Neuronal stem cell (in vitro differentiated cells): Measurements from ENCODE around the gene VEGFB.

ENCODE experiments used
- DNase-seq: peaks from one replicate; pipeline ENCODE4 v3.0.0-alpha.2; 2013; ENCODE audit warnings: low spot score
- H2AFZ ChIP-seq: one replicate; pipeline ENCODE4 v1.6.1; 2013; ENCODE audit warnings: mild to moderate bottlenecking, low read length, inconsistent platforms
- H2AK5ac ChIP-seq: 2 replicates; pipeline ENCODE4 v1.6.1; 2013; ENCODE audit warnings: low read depth, mild to moderate bottlenecking, inconsistent platforms, low read length, moderate library complexity, mixed read lengths
- H2BK120ac ChIP-seq: 2 replicates; pipeline ENCODE4 v1.6.1; 2013; ENCODE audit warnings: low read depth, mild to moderate bottlenecking, inconsistent platforms, low read length, moderate library complexity, mixed read lengths
- H2BK12ac ChIP-seq: one replicate; pipeline ENCODE4 v1.6.1; 2013; ENCODE audit warnings: low read length, inconsistent platforms
- H2BK15ac ChIP-seq: 2 replicates; pipeline ENCODE4 v1.6.1; 2013; ENCODE audit warnings: mild to moderate bottlenecking, low read length, inconsistent platforms, mixed read lengths
- H2BK5ac ChIP-seq: one replicate; pipeline ENCODE4 v1.6.1; 2013; ENCODE audit warnings: inconsistent platforms, mild to moderate bottlenecking, low read length, moderate library complexity
- H3K14ac ChIP-seq: one replicate; pipeline ENCODE4 v1.6.1; 2013; ENCODE audit warnings: low read length, inconsistent platforms
- H3K18ac ChIP-seq: 2 replicates; pipeline ENCODE4 v1.6.1; 2013; ENCODE audit warnings: low read length, inconsistent platforms
- H3K23ac ChIP-seq: 2 replicates; pipeline ENCODE4 v1.6.1; 2013; ENCODE audit warnings: low read depth, mild to moderate bottlenecking, mixed read lengths, low read length, inconsistent platforms; ENCODE audit not compliant: poor library complexity
- H3K27ac ChIP-seq: replicated peaks from 3 replicates; pipeline ENCODE4 v1.5.1; 2013; ENCODE audit warnings: low read length, inconsistent platforms
- H3K27me3 ChIP-seq, 3 experiments: 2 replicates each; pipeline ENCODE4 v1.6.1; 2013; ENCODE audit warnings: low read length in 3 of 3, mild to moderate bottlenecking in 2 of 3, inconsistent platforms in 1 of 3, low read depth in 1 of 3, mixed read lengths in 1 of 3, moderate library complexity in 1 of 3; ENCODE audit not compliant: control insufficient read depth in 3 of 3, insufficient read depth in 3 of 3
- H3K36me3 ChIP-seq, 2 donors: replicated peaks in 1 of 2; 2 replicates each; pipeline ENCODE4 v1.6.1; 2013; ENCODE audit warnings: low read length in 2 of 2; ENCODE audit not compliant: control insufficient read depth in 2 of 2, insufficient read depth in 2 of 2
- H3K4ac ChIP-seq: 2 replicates; pipeline ENCODE4 v1.6.1; 2013; ENCODE audit warnings: inconsistent platforms, mild to moderate bottlenecking, low read length, moderate library complexity
- H3K4me1 ChIP-seq, 2 donors: 1 replicate in 1 of 2; 2 replicates in 1 of 2; pipeline ENCODE4 v1.6.1; 2013; ENCODE audit warnings: low read length in 2 of 2, low read depth in 1 of 2; ENCODE audit not compliant: control insufficient read depth in 2 of 2, insufficient read depth in 1 of 2
- H3K4me2 ChIP-seq: one replicate; pipeline ENCODE4 v1.6.1; 2013; ENCODE audit warnings: mild to moderate bottlenecking, low read length, inconsistent platforms; ENCODE audit not compliant: insufficient read depth, poor library complexity, severe bottlenecking
- H3K4me3 ChIP-seq, 2 donors: 2 replicates each; pipeline ENCODE4 v1.5.1; 2013; ENCODE audit warnings: low read length in 2 of 2, mild to moderate bottlenecking in 2 of 2, inconsistent platforms in 1 of 2, moderate library complexity in 1 of 2
- H3K79me1 ChIP-seq: one replicate; pipeline ENCODE4 v1.6.1; 2013; ENCODE audit warnings: low read depth, mild to moderate bottlenecking, inconsistent platforms, low read length, moderate library complexity
- H3K9ac ChIP-seq: one replicate; pipeline ENCODE4 v1.6.1; 2013; ENCODE audit warnings: mild to moderate bottlenecking, low read depth, low read length, inconsistent platforms; ENCODE audit not compliant: poor library complexity
- H3K9me3 ChIP-seq, 2 donors: replicated peaks in 1 of 2; 2 replicates each; pipeline versions ENCODE3 to v1.6.1; 2013; ENCODE audit warnings: low read length in 2 of 2, mild to moderate bottlenecking in 2 of 2, inconsistent platforms in 1 of 2, low read depth in 1 of 2, mixed read lengths in 1 of 2, moderate library complexity in 1 of 2; ENCODE audit not compliant: control insufficient read depth in 2 of 2, insufficient read depth in 1 of 2
- H4K8ac ChIP-seq: one replicate; pipeline ENCODE4 v1.6.1; 2013; ENCODE audit warnings: low read depth, mild to moderate bottlenecking, inconsistent platforms, low read length, moderate library complexity
- H4K91ac ChIP-seq: one replicate; pipeline ENCODE4 v1.6.1; 2013; ENCODE audit warnings: low read length, low read depth, mild to moderate bottlenecking, inconsistent platforms; ENCODE audit not compliant: poor library complexity
- WGBS, 2 donors: extraction: QIAGEN DNeasy Blood & Tissue Kit; methylation state at CpG; one replicate each; pipeline ENCODE4 v1.1.7; 2013; ENCODE audit warnings: missing lambda C conversion rate in 2 of 2, mixed read lengths in 1 of 2; ENCODE audit not compliant: insufficient read length in 2 of 2, insufficient replicate concordance in 1 of 2; ENCODE audit errors: extremely low coverage in 2 of 2; 5-methylcytosine and 5-hydroxymethylcytosine counted together

Gene VEGFB

GRCh38 chr11:64268025-64268892, 33.9 kb downstream of the VEGFB start:
- Histone ChIP-seq H3K18ac (peak overlapping the region; percentile 3), H3K27me3 (no peaks in the 10 kb centered on the region), H3K4me3 (peak overlapping the region; percentile 63 to 86), H3K9ac (peak overlapping the region; percentile 72), H2BK120ac (no peak overlapping the region), H3K23ac (peak overlapping the region; percentile 100), H3K4ac (no peak overlapping the region), H2AK5ac (peak overlapping the region; percentile 53), H2BK15ac (no peak overlapping the region), H2BK12ac (peak overlapping the region; percentile 22), H3K27ac (peak overlapping the region; percentile 96), H4K8ac (no peak overlapping the region), H3K14ac (no peak overlapping the region), H3K4me1 (peaks cover 13 to 19% of the 10 kb centered on the region in 2 donors), H2BK5ac (peak overlapping the region; percentile 48), H3K9me3 (no peaks in the 10 kb centered on the region), H2AFZ (no peak overlapping the region), H4K91ac (no peak overlapping the region), H3K36me3 (peaks cover 17 to 38% of the 10 kb centered on the region in 2 donors), H3K4me2 (peak overlapping the region; percentile 98), H3K79me1 (peaks cover 3% of the 10 kb centered on the region)
- WGBS, 2 donors: no CpG with 5 or more reads among the region's 23 CpGs
- DNase-seq: no peak

- Histone ChIP-seq H2AFZ (peak overlapping the region; percentile 94), H4K8ac (no peak overlapping the region), H4K91ac (no peak overlapping the region), H2BK15ac (peak overlapping the region; percentile 92), H2BK120ac (peak overlapping the region; percentile 17), H3K27ac (peak overlapping the region; percentile 96), H3K36me3 (peaks cover 15 to 32% of the 10 kb centered on the region in 2 donors), H3K14ac (peak overlapping the region; percentile 94), H2AK5ac (peak overlapping the region; percentile 96), H3K4me1 (peaks cover 9 to 19% of the 10 kb centered on the region in 2 donors), H2BK5ac (peak overlapping the region; percentile 82), H3K4ac (peak overlapping the region; percentile 84), H3K18ac (peak overlapping the region; percentile 96), H3K79me1 (peaks cover 4% of the 10 kb centered on the region), H3K23ac (peak overlapping the region; percentile 100), H3K9ac (peak overlapping the region; percentile 96), H3K9me3 (no peaks in the 10 kb centered on the region), H3K4me3 (peak overlapping the region; percentile 63 to 86), H3K27me3 (no peaks in the 10 kb centered on the region), H3K4me2 (peak overlapping the region; percentile 98), H2BK12ac (no peak overlapping the region)
- no peak for DNase-seq
- no CpG with 5 or more reads among the region's 34 CpGs for WGBS, 2 donors
Observed at GRCh38 chr11:64268893-64269539, 34.6 kb downstream of the VEGFB start.

- Histone ChIP-seq H3K9ac (peak overlapping the region; percentile 96), H2AFZ (peak overlapping the region; percentile 94), H3K36me3 (peaks cover 14 to 26% of the 10 kb centered on the region in 2 donors), H3K18ac (peak overlapping the region; percentile 96), H3K27ac (peak overlapping the region; percentile 96), H4K91ac (no peak overlapping the region), H2BK5ac (peak overlapping the region; percentile 82), H3K23ac (peak overlapping the region; percentile 100), H3K9me3 (no peaks in the 10 kb centered on the region), H3K4me2 (peak overlapping the region; percentile 98), H3K4ac (peak overlapping the region; percentile 84), H2AK5ac (peak overlapping the region; percentile 96), H2BK120ac (peak overlapping the region; percentile 17), H3K27me3 (no peaks in the 10 kb centered on the region), H3K14ac (peak overlapping the region; percentile 94), H2BK12ac (no peak overlapping the region), H3K4me1 (peaks cover 9 to 19% of the 10 kb centered on the region in 2 donors), H3K4me3 (peak overlapping the region; percentile 84 to 88), H4K8ac (no peak overlapping the region), H2BK15ac (peak overlapping the region; percentile 92), H3K79me1 (peaks cover 5% of the 10 kb centered on the region)
- peak; percentile 99 for DNase-seq
- no CpG with 5 or more reads among the region's 58 CpGs for WGBS, 2 donors
Observed at GRCh38 chr11:64269540-64270220, 35.3 kb downstream of the VEGFB start.
